Liver (tissue), 9 donors: Measurements from ENCODE around the gene EIF4G1. TPM values are rescaled to one million over a fixed set of nuclear protein-coding genes. Genes with fewer than 3 reads are reported as not detected.
A peak's percentile ranks its signal among the peaks of the same experiment; 100 is the strongest.

Experiments
- DNase-seq: peaks from one replicate; pipeline ENCODE4 v3.0.0-alpha.2; 2017; ENCODE audit warnings: low spot score
- H3K27ac ChIP-seq, 2 donors: one replicate each; pipeline ENCODE4 v1.7.0; 2013; ENCODE audit warnings: inconsistent platforms in 2 of 2, low read length in 2 of 2, control low read depth in 1 of 2, low read depth in 1 of 2, mild to moderate bottlenecking in 1 of 2
- H3K27me3 ChIP-seq, 4 donors: one replicate each; pipeline versions ENCODE4 v1.6.1 to v1.7.0; 2013; ENCODE audit warnings: low read length in 3 of 4, inconsistent platforms in 1 of 4, mild to moderate bottlenecking in 1 of 4, moderate library complexity in 1 of 4; ENCODE audit not compliant: control insufficient read depth in 4 of 4, insufficient read depth in 4 of 4
- H3K36me3 ChIP-seq, 4 donors: one replicate each; pipeline versions ENCODE4 v1.6.1 to v1.7.0; 2013; ENCODE audit warnings: low read length in 3 of 4, mild to moderate bottlenecking in 3 of 4, low read depth in 1 of 4, moderate library complexity in 1 of 4; ENCODE audit not compliant: control insufficient read depth in 4 of 4, insufficient read depth in 3 of 4
- H3K4me1 ChIP-seq, 4 donors: one replicate each; pipeline versions ENCODE4 v1.6.1 to v1.7.0; 2013; ENCODE audit warnings: low read length in 3 of 4, mild to moderate bottlenecking in 3 of 4, moderate library complexity in 1 of 4; ENCODE audit not compliant: control insufficient read depth in 4 of 4, insufficient read depth in 4 of 4
- H3K4me3 ChIP-seq, 3 donors: one replicate each; pipeline versions ENCODE4 v1.6.1 to v1.7.0; 2013; ENCODE audit warnings: low read length in 3 of 3, control low read depth in 1 of 3, low read depth in 1 of 3, mild to moderate bottlenecking in 1 of 3
- H3K9ac ChIP-seq, 2 donors: one replicate each; pipeline ENCODE4 v1.7.0; 2013; ENCODE audit warnings: low read length in 2 of 2, mild to moderate bottlenecking in 2 of 2, moderate library complexity in 2 of 2, control low read depth in 1 of 2, low read depth in 1 of 2
- H3K9me3 ChIP-seq, 4 donors: one replicate each; pipeline versions ENCODE4 v1.6.1 to v1.7.0; 2013; ENCODE audit warnings: low read length in 3 of 4; ENCODE audit not compliant: control insufficient read depth in 4 of 4
- ATF3 ChIP-seq: IDR thresholded peaks from 2 replicates; pipeline ENCODE4 v1.6.1; 2016; ENCODE audit warnings: antibody characterized with exemption
- CTCF ChIP-seq: fragments of 150-350 bp; IDR thresholded peaks from 2 replicates; pipeline ENCODE4 v1.5.1; 2017; ENCODE audit warnings: improper control_type of control experiment, low read depth, low read length; ENCODE audit not compliant: missing input control
- EGR1 ChIP-seq, 2 donors: IDR thresholded peaks; 2 replicates each; pipeline ENCODE4 v1.6.1; 2016 to 2018; ENCODE audit warnings: antibody characterized with exemption in 2 of 2, low read depth in 2 of 2
- FOXA1 ChIP-seq: IDR thresholded peaks from 2 replicates; pipeline ENCODE4 v1.6.1; 2016; ENCODE audit warnings: antibody characterized with exemption
- FOXA2 ChIP-seq: IDR thresholded peaks from 2 replicates; pipeline ENCODE4 v1.6.1; 2016; ENCODE audit warnings: antibody characterized with exemption
- GABPA ChIP-seq, 2 donors: IDR thresholded peaks in 1 of 2; conservative IDR thresholded peaks in 1 of 2; 2 replicates each; pipeline ENCODE4 v1.6.1; 2016; ENCODE audit warnings: antibody characterized with exemption in 2 of 2, mild to moderate bottlenecking in 1 of 2, moderate library complexity in 1 of 2
- HNF4A ChIP-seq, 2 donors: conservative IDR thresholded peaks; 2 replicates each; pipeline ENCODE4 v1.6.1; 2016; ENCODE audit warnings: antibody characterized with exemption in 2 of 2, mild to moderate bottlenecking in 2 of 2
- HNF4G ChIP-seq: IDR thresholded peaks from 2 replicates; pipeline ENCODE4 v1.6.1; 2016; ENCODE audit warnings: antibody characterized with exemption
- JUND ChIP-seq, 2 donors: IDR thresholded peaks; 2 replicates each; pipeline ENCODE4 v1.6.1; 2016; ENCODE audit warnings: antibody characterized with exemption in 2 of 2
- MAX ChIP-seq: IDR thresholded peaks from 2 replicates; pipeline ENCODE4 v1.6.1; 2016; ENCODE audit warnings: antibody characterized with exemption
- NR2F2 ChIP-seq: IDR thresholded peaks from 2 replicates; pipeline ENCODE4 v1.6.1; 2016; ENCODE audit warnings: antibody characterized with exemption
- RAD21 ChIP-seq, 2 donors: IDR thresholded peaks; 2 replicates each; pipeline ENCODE4 v1.6.1; 2016; ENCODE audit warnings: antibody characterized with exemption in 2 of 2, mild to moderate bottlenecking in 2 of 2
- REST ChIP-seq: IDR thresholded peaks from 2 replicates; pipeline ENCODE4 v1.6.1; 2016; ENCODE audit warnings: antibody characterized with exemption, mild to moderate bottlenecking
- RXRA ChIP-seq, 2 donors: IDR thresholded peaks; 2 replicates each; pipeline ENCODE4 v1.6.1; 2017 to 2018; ENCODE audit warnings: antibody characterized with exemption in 2 of 2, mild to moderate bottlenecking in 1 of 2
- SP1 ChIP-seq: IDR thresholded peaks from 2 replicates; pipeline ENCODE4 v1.6.1; 2018; ENCODE audit warnings: antibody characterized with exemption, mild to moderate bottlenecking
- TAF1 ChIP-seq: conservative IDR thresholded peaks from 2 replicates; pipeline ENCODE4 v1.6.1; 2016; ENCODE audit warnings: antibody characterized with exemption, mild to moderate bottlenecking
- YY1 ChIP-seq: IDR thresholded peaks from 2 replicates; pipeline ENCODE4 v1.6.1; 2016; ENCODE audit warnings: antibody characterized with exemption, mild to moderate bottlenecking
- ZBTB33 ChIP-seq: IDR thresholded peaks from 2 replicates; pipeline ENCODE4 v1.6.1; 2016; ENCODE audit warnings: antibody characterized with exemption
- WGBS: extraction: QIAGEN DNeasy Blood & Tissue Kit; methylation state at CpG from one replicate; pipeline ENCODE4 v1.1.7; 2013; 5-methylcytosine and 5-hydroxymethylcytosine counted together
- polyA plus RNA-seq, 2 donors: library from polyadenylated mRNA; stranded (reverse) in 1 of 2; unstranded in 1 of 2; fragments of 200-250 nt in 1 of 2; fragments of >200 nt in 1 of 2; fragmentation: Nextera tagmentation in 1 of 2; extraction: Ambion mirVana in 1 of 2; gene quantifications; one replicate each; pipeline versions ENCODE4 v1.2.1 to v1.2.3, GENCODE V29; 2013 to 2015
- total RNA-seq, 2 donors: library from RNA; depleted of rRNA; stranded (reverse); fragments of >200 nt; gene quantifications; one replicate each; pipeline ENCODE4 v1.2.3, GENCODE V29; 2014
- donor health status: healthy.
- donor health status: healthy.
- donor health status: healthy.
- donor health status: healthy.
- donor health status: healthy.

EIF4G1 gene
- total and polyA plus RNA-seq, 4 donors, result 140 to 329 (median 207) TPM

GRCh38 chr3:184352149-184352785 lies 37.9 kb downstream of the EIF4G1 start:
- no peaks in the 10 kb centered on the region for H3K27me3 ChIP-seq
- no peak overlapping the region for H3K4me3 ChIP-seq
- peak overlapping the region; percentile 51 for H3K27ac ChIP-seq
- H3K9ac ChIP-seq, result no peak overlapping the region
- peaks cover 0 to 2% (median 0%) of the 10 kb centered on the region in 4 donors for H3K36me3 ChIP-seq
- H3K4me1 ChIP-seq, result peaks cover 8 to 17% (median 14%) of the 10 kb centered on the region in 4 donors
- TF ChIP-seq NR2F2 (no peak), TAF1 (no peak), REST (no peak), HNF4A (conservative IDR thresholded peaks at IDR 0.05) (peak; percentile 88 to 90), MAX (no peak), FOXA2 (no peak), GABPA (IDR thresholded peaks at IDR 0.05 in 1 of 2, conservative IDR thresholded peaks at IDR 0.05 in 1 of 2) (no peak), HNF4G (peak; percentile 67), ATF3 (no peak), FOXA1 (no peak), EGR1 (IDR thresholded peaks at IDR 0.05; ENCODE audit: low read depth in 2 of 2) (no peak), YY1 (no peak), JUND (IDR thresholded peaks at IDR 0.05) (peak in 1 of 2 donors; percentile 58), CTCF (no peak), RXRA (IDR thresholded peaks at IDR 0.05) (peak; percentile 51 to 57), ZBTB33 (no peak), SP1 (peak; percentile 87), RAD21 (IDR thresholded peaks at IDR 0.05) (peak in 1 of 2 donors; percentile 11)
- 56% methylated on average over 15 of the region's 15 CpGs for WGBS
- DNase-seq, result no peak
- H3K9me3 ChIP-seq, result no peaks in the 10 kb centered on the region
